GM21737 (cell line): Measurements from ENCODE around the gene CACNB2.
"Not testable (repeated sequence)": the region's sequence is repeated elsewhere in the genome, so short reads cannot be mapped to it uniquely, and the experiment has no call there.

Source experiments
- ATAC-seq: cut with Tn5 transposase; IDR thresholded peaks from one replicate; pipeline ENCODE4 v1.9.1; 2021; ENCODE audit warnings: mild to moderate bottlenecking, moderate library complexity; ENCODE audit not compliant: unreplicated experiment

Gene CACNB2

DNA sequence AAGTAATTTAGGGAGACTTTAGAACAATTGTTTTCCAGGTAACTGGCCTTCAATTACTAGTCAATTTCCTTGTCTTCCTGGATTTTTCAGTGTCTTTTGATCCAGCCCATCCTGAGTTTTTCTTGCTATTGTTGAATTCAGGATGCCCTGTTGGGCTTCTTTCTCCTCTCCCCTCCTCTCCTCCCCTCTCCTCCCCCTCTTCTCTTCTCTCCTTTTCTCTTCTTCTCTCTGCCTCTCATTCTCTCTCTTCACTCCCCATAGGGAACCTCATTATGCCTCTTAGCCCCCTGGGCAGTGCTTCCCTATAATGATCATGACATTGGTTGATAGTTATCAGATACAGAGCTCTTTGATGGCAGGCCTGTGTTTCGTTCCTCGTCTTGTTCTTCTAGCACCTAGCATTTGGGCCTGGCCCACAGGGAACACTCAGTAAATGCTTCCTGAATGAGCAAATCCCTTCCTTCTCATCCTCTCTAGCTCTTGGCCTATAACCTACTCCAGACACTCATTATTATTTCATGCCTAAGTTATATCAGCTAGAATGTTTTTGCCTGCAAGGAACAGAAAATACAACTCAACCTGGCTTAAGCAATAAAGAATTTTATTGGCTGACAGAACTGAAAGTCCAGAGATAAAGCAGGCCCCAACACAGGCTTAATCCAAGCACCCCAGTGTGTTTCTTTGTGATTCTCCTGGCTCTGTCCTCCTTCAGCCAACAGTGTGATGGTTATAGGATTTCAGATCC is 56.8 kb downstream of the CACNB2 start:
- no peak for ATAC-seq

DNA sequence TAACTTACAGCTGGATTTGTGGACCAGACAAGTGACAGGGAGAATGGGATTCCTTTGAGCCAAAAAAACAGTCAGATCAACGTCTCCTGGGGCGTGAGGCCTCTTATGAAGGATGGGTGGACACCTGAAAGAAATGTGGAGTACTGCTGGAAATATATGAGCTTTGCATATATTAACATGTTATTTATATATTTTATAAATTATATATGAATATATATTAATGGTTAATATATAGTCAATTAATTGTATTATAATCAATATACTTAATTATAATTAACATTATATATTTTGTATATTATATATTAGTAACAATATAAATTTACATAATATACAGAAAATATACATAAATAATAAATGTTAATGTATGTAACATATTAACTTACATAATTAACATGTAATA is 57.5 kb downstream of the CACNB2 start:
- no peak for ATAC-seq

DNA sequence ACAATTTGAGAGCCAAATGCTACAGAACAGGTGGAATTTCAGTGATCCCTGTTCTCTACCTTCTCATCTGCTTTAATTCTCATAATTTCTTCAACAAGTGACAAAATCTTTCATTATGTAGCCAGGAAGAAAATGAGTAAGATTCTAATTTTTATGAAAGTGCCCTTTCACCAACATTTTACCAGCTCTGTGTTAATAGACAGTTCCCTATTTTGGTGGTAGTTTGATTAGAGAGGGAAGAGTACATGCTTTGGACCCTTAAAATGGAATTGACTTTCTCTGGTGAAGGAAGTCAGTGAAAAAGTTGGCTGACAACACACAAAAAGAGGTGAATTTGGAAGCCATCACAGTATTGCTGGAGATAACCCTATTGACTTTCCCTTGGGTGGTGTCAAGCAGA is 61.7 kb downstream of the CACNB2 start:
- ATAC-seq = no peak

DNA sequence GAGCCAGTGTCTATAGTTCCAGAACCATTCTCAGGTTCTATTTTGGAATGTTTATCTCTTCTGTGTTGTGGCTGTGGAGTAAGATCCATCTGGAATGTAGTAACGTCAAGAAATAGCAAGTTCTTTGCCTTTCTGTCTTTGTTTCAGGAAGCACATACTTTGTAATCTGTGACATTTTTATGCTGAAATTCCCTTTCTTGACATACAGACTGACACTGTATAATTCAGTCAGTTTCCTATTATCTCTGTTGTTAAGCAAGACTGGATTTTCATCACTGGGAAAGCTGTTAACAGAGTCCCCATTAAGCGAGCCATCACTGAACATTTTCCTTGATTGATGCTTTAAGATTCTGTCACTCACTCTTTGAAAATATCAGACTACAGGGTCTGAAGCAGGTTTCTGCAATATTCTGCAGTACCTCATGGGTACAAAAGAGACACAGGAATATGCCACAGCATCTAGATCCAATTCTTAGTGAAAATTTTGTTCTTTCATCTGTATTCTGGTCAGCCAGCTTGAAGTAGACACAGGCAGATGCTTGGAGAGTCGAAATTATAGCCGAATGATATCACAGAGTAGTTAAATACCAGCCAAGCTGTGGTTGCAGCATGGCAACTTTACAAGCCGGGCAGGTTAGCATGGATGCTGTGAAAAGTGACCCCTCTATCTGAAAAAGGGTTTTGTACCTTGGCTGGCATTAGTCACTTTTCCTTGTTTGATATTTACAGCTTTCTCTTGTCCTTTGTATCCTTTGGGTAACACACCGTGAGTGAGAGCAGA is 62.6 kb downstream of the CACNB2 start:
- no peak for ATAC-seq

DNA sequence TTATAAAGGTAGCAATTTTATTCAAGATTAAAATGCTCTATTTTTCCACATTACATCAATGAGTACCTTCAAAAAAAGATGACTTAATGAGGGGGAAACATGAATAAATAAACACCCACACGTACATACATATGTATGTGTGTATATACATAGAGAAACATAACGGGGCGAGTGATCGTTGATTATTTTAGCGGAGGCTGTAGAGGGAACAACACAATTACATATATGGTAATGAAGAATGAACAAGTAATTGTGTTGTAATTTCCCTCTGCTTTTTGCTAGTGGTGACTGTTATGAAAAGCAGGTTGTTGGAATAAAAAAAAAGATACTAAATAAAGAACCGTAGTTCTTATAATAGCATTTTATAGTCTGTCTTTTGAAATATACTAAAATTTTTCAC is 63.2 kb downstream of the CACNB2 start:
- ATAC-seq = no peak

DNA sequence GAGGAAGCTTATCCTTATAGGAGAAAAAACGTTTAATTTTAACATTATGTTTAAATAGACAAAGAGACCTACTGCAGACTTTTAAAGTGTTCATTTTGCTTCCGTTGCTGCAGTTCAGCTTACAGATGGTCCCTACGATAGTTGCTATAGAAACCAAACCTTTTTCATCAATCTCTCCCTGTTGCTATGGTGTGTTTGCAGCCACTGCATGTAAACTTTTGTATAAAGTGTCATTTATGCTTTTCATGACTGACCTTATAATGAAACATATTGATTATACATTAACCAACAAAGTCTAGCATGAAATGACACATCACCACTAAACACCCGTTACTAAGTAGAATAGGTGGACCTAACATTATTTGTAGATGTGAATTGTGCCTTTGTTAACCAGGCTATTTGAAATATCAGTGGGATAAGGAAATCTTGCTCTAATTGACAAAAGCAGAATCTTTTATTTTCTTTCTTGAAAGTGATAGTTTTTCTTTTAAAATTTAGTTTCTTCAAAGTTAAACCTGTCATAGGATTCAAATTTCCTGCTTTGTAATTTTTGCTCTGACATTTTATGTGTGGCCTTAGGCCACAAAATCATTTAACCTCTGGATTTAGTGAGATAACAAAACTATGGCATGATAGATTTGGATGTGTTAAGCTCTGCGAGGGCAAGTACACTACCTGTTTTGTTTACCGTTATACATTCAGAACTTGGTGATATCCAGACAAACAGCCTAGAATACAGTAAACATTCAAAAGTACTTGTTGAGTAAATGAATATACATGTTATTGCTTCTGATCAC is 64.0 kb downstream of the CACNB2 start:
- ATAC-seq = no peak

DNA sequence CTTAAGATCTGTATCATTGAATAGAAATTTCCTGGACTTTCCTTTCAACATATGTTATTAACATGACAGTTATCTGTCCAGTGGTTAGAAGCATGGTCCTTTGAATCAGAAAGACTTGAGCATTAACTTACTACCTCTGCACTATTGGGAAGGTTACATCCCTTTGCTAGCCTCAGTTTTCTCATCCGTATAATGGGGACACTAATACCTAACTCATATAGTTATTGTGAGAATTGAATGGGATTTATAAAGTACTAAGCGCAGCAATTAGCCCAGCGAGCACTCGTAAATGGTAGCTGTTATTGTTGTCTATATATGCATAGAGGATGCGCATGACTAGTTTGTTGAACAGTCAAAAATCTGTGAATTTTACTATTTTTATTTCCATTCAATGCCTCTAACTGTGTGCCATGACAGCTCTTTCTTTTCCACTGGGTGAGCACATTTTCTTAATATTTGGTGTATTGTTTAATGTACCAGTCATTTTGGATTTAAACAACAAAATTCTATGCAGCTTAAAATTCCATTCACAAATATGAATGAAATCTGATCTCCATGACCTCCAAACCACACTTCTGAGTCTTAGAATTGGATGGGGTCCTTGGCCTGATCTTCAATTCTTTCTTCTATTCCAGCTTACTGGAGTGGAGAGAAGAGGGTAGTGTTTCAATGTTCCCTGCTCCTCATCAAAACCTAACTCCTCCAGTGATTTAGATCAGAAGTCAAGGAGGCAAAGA is 65.0 kb downstream of the CACNB2 start:
- ATAC-seq = no peak

DNA sequence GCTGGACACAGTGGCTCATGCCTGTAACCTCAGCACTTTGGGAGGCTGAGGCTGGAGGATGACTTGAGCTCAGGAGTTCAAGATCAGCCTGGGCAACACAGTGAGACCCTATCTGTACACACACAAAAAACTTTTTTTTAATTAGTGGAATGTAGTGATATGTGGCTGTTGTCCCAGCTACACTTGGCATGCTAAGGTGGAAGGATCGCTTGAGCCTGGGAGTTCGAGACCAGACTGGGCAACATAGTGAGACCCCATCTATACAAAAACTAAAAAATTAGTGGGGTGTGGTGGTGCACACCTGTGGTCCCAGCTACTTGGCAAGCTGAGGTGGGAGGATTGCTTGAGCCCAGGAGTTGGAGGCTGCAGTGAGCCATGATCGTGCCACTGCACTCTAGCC is 68.0 kb downstream of the CACNB2 start:
- ATAC-seq = not testable (repeated sequence)

DNA sequence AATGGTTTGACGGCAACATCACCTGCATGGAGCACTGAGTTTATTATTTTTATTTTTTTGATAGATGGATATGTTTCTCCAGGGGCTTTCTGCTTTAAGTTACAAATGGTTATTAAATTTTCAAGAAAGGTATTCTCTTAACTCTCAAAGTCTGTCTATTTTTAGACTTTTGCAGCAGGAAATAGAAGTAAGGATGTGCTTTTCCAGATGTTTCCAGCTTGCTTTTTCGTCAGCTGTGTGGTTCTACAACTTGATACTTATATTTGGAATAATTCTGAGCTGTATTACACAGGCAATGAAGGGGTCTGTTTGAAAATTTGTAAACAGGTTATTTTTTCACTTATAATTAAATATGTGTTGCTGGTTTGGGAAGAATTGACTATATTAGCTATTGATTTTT is 69.0 kb downstream of the CACNB2 start:
- no peak for ATAC-seq

DNA sequence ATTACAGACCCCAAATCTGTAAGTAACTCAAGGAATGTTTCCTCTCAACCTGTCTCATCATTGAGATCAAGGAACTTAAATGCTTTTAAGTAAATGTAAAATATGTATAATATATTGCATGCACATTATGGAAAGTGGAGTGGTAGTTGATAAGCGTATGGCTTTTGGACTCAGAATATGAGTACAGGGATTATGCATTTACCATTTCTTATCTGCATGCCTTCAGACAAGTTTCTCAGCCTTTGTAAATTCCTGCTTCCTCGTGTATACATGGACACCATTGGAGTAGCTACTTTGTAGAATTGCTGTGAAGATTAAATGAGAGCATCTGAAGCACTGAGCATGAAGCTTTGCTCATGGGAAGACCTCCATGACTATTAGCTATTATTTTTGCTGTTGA is 70.5 kb downstream of the CACNB2 start:
- no peak for ATAC-seq

DNA sequence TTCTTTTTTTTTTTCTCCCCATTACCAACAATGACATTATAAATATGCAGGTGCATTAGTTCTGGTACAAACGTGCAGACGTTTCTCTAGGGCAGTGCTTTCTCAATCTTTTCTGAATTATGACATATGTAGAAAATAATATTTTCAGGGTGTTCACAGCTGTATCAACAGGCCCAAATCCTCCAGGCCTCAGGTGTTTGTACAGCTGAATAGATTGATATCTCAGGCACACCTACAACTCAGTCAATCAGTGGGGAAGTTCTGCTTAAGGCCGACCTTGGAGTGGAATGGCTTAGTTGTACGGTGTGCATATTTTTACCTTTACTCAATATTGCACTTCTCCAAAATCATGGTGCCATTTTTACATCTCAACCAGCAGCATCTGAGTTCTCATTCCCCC is 71.6 kb downstream of the CACNB2 start:
- ATAC-seq = no peak

DNA sequence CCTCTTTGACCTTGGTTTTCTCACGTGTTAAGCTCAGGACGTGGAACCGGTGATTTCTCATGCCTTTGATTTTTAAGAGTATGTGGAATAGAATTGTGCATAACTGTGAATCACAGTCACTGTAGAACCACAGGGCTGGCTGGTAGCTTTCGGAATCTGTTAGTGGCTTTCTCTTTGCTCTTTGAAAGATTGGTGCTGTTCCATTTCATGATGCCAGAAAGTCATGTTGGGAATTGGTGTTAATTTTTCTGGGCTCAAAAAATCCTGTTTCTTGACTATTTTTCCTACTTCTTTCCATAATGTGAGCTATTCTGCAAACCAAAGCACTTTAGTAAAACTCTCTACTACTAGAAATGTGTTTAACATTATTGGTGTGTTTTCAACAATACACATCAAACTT is 73.0 kb downstream of the CACNB2 start:
- no peak for ATAC-seq

DNA sequence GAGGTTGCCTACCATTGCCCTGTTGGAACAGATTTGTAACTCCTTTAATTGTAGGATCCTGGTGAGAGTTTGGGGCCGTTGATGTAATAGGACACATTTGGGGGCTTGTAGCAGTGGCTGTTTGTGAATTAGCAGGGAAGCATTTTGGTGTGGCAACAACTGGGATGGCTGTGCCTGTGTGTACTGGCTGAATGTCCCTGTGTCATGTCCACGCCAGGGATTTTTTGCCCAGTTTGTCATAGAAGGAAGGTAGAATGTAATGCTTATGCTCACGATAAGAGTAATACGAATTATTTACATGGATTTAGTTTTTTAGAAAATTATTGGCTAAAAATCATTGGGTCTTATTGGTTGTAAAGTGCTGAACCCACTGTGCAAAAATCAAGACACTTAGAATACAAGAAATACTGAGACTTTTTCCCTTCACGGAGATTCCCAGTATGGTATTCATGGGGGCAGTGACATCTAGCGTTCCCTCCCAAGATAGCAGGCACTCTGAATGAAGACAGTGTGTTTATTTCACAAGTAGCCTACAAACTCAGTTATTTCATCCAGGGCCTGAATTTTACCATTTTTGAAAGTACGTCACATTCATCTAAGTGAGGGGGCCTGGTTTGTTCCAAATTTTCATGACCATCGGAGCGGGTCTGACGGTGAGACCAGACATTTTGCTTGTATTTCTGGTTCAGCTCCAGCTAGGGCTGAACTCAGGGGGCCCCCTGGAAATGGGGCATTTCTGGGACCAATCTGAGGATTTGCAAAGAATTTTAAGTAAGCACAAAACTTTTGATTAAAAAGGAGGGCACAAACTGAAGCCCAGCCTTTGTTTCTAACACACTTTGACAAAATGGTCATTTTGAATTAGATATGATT is 74.7 kb downstream of the CACNB2 start:
- no peak for ATAC-seq

DNA sequence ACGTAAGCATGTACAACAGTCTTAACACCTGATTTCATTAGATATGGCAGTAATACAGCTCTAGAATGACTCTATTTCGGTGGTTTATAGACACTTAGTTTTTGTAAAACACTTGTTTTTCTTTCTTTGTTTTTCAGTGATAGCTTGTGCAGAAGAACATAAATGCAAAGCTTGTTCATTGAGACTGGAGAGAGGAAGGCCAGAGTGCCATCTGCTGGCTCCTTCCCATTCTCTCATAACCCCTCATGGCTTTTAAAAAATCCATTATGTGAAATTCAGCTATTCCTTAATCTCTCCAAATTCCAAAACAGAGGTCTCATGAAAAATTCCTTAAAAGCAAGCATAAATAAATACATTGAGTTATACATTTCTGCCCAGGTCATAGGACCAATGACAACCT is 76.3 kb downstream of the CACNB2 start:
- no peak for ATAC-seq

DNA sequence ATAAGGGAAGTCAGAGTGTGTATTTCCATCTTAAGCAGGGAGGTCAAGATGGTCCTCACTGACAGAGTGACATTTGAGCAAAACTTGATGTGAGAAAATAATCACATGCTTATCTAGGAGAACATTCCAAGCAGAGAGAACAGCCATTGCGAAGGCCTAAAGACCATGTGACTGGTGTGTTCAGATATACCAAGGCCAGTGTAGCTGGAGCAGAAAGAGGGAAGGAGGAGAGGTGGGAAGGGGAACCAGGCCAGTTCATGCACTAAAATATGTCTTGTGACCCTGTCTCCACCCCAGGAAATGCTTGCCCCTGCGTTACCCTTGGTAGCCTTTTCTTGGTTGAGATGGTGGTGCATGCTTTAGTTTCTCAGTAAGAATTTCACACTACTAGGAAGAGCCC is 77.4 kb downstream of the CACNB2 start:
- no peak for ATAC-seq

DNA sequence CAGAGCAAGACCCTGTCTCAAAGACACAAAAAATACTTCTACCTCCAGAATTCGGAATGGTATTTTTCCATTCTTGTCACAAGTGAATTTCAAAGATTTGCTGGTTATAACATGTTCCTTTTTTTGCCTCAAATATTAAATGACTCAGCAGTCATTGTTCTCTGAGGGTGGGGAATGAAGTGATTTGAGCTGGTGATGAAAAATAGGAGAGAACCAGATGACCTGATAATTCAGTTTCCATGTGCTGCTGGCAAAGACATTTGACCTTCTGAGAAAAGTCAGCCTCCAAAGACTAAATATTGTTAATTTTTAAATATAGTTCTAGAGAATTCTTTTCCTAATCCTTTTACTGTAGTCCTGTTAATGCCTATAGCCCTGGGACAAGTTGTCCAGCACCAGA is 78.9 kb downstream of the CACNB2 start:
- ATAC-seq = no peak

DNA sequence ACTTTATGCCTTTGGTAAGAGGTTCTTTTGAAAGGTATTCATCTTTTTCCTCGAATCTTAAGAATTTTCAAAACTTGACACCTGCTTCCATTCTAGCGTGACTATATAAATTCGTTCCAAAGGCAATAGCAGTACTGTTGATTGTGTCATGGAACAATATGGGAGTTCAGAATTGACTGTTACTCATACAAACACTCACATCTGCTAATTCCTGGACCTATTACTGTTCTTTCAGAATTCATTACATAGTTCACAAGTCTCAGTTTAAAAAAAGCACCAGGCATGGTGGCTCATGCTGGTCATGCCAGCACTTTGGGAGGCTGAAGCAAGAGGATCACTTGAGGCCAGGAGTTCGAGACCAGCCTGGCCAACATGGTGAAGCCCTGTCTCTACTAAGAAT is 80.9 kb downstream of the CACNB2 start:
- ATAC-seq = no peak

DNA sequence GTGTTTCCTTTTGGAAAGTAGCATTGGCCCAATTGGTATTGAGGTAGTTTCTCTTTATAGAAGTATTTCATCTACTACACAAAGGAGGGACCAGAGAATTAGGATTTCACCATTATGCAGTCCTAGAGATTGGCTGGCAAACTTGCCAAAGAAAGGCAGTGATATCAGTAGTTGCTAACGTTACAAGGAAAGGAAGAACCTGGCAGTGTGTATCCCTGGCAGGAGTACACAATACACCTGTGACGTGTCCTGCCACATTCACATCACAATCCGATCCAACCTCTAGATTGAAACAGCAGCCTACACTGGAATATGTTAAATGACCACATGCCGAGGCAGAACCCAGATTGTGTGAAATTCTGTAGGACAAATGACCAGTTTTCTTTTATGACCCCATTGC is 81.7 kb downstream of the CACNB2 start:
- no peak for ATAC-seq

DNA sequence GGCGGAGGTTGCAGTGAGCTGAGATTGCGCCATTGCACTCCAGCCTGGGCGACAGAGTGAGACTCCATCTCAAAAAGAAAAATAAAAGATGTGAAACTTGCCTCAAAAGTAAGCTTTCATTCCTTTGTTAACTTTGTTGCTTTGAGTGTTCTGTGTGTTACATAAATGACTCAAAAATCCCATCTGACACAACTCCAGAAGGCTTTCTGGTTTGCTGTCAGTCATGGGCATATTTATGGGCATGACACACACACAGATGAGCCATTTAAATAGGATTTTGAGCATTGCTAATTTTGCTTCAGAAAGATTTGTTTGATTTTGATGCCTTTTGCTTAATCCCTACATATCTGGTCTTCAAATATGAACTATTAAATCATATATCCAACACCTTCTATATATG is 82.6 kb downstream of the CACNB2 start:
- no peak for ATAC-seq

DNA sequence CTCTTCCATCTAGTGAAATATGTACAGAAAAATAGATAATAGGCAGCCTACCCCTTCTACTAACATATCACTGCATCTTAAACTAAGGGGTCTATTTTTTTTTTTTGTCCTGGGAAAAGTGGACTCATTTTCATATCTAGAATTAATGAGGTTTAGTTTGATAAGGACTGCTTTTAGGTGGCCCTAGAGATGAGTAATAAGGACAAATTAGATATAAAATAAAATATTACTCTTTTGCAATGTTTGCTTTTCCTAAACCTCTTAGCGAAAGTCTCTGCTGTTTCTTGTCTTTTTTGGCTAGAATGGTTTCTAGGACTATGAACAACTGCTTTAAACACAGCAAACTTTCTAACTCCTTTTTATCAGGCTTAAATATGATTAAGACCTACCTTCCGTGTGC is 83.7 kb downstream of the CACNB2 start:
- ATAC-seq = no peak
